Parathyroid adenoma (tissue), 2 donors: ENCODE data around the gene DIO3.
"Not testable (repeated sequence)": the region's sequence is repeated elsewhere in the genome, so short reads cannot be mapped to it uniquely, and the experiment has no call there.

Source experiments
- H2AFZ ChIP-seq: fragments of 300-600 bp; sonication (generic); one replicate; pipeline ENCODE4 v1.7.0; 2017; ENCODE audit warnings: antibody characterized with exemption, mild to moderate bottlenecking
- H3K27ac ChIP-seq: fragments of 300-600 bp; sonication (generic); one replicate; pipeline ENCODE4 v1.7.0; 2017
- H3K27me3 ChIP-seq: fragments of 300-600 bp; sonication (generic); one replicate; pipeline ENCODE4 v1.7.0; 2017; ENCODE audit warnings: low read length; ENCODE audit not compliant: control insufficient read depth, insufficient read depth
- H3K36me3 ChIP-seq: fragments of 300-600 bp; sonication (generic); one replicate; pipeline ENCODE4 v1.7.0; 2017; ENCODE audit warnings: low read length; ENCODE audit not compliant: control insufficient read depth, insufficient read depth
- H3K4me1 ChIP-seq: fragments of 300-600 bp; sonication (generic); one replicate; pipeline ENCODE4 v1.7.0; 2017; ENCODE audit warnings: control low read depth
- H3K4me2 ChIP-seq: fragments of 300-600 bp; sonication (generic); one replicate; pipeline ENCODE4 v1.7.0; 2017; ENCODE audit warnings: low read length
- H3K4me3 ChIP-seq: fragments of 300-600 bp; sonication (generic); one replicate; pipeline ENCODE4 v1.7.0; 2017; ENCODE audit warnings: low read depth, low read length
- H3K79me2 ChIP-seq: fragments of 300-600 bp; sonication (generic); one replicate; pipeline ENCODE4 v1.7.0; 2017; ENCODE audit warnings: control low read depth
- H3K9ac ChIP-seq: fragments of 300-600 bp; sonication (generic); one replicate; pipeline ENCODE4 v1.7.0; 2017; ENCODE audit warnings: mild to moderate bottlenecking
- H3K9me3 ChIP-seq: fragments of 300-600 bp; sonication (generic); one replicate; pipeline ENCODE4 v1.7.0; 2017; ENCODE audit warnings: low read length; ENCODE audit not compliant: control insufficient read depth
- TF ChIP-seq, protein P1 (sequence below): fragments of 300-600 bp; sonication (generic); IDR thresholded peaks from one replicate; pipeline ENCODE4 v1.7.0; 2017; ENCODE audit warnings: antibody characterized with exemption, mild to moderate bottlenecking
- donor health status: primary hyperparathyroidism.

Gene DIO3

DNA sequence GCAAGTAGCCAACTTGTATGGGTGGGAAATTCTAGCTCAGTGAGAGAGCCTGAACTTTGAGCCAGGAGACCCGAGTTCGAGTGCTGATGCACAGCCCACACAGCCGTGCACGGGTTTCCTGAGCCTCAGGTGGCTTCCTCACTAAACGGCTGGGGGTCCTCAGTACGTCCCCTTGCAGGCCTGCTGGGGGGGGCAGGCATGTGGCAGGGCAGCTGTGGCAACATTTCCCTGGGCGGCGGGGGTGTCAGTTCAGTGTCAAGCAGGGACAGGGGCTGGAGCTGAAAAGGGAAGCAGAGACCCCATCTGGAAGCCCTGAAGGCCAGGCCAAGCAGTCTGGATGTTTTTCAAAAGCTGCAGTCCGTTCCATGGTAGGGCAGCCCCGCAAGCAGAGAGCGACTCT, 14.6 kb upstream of the DIO3 start:
- no peaks in the 10 kb centered on the region for H3K4me1 ChIP-seq

DNA sequence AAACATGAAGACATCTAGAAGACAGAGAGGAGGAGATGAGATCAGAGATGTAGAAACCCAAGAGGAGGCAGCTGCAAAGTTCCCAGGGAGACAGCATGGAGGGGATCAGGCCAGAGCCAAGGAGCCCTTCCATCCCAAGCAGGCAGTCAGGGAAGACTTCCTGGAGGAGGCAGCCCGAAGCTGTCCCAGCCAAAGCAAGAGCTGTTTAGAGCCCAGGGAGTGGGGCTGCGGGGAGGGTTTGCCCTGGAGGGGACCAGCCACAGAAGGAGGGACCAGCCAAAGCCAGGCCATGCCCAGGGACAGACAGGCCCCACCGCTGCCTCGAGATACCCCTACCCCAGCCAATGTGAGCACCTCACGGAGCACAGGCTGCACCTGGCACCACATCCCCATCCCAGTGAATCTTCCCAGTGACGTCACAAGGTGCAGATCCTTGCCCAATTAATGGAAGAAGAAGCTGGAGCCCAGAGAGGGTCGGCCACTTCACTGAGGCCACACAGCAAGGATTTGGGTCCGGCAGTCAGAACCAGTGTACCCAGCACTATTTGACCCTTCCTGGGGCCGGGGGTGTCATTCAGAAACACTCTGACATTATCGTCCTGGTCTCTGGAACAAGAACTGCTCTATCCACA, 14.1 kb upstream of the DIO3 start:
- H3K9ac ChIP-seq = no peak overlapping the region
- no peaks in the 10 kb centered on the region for H3K9me3 ChIP-seq
- no peak overlapping the region for H3K27ac ChIP-seq
- no peak overlapping the region for H3K4me3 ChIP-seq
- H3K4me1 ChIP-seq = no peaks in the 10 kb centered on the region
- TF ChIP-seq, protein P1, sequence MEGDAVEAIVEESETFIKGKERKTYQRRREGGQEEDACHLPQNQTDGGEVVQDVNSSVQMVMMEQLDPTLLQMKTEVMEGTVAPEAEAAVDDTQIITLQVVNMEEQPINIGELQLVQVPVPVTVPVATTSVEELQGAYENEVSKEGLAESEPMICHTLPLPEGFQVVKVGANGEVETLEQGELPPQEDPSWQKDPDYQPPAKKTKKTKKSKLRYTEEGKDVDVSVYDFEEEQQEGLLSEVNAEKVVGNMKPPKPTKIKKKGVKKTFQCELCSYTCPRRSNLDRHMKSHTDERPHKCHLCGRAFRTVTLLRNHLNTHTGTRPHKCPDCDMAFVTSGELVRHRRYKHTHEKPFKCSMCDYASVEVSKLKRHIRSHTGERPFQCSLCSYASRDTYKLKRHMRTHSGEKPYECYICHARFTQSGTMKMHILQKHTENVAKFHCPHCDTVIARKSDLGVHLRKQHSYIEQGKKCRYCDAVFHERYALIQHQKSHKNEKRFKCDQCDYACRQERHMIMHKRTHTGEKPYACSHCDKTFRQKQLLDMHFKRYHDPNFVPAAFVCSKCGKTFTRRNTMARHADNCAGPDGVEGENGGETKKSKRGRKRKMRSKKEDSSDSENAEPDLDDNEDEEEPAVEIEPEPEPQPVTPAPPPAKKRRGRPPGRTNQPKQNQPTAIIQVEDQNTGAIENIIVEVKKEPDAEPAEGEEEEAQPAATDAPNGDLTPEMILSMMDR = no peak
- peaks cover 4% of the 10 kb centered on the region for H3K27me3 ChIP-seq
- H3K4me2 ChIP-seq = no peak overlapping the region
- no peaks in the 10 kb centered on the region for H3K79me2 ChIP-seq
- no peak overlapping the region for H2AFZ ChIP-seq
- H3K36me3 ChIP-seq = no peaks in the 10 kb centered on the region

More for the DNA sequence above, 14.6 kb upstream of the DIO3 start:
- no peaks in the 10 kb centered on the region for H3K79me2 ChIP-seq
- H3K9ac ChIP-seq = no peak overlapping the region
- TF ChIP-seq, protein P1 = no peak
- no peak overlapping the region for H3K4me2 ChIP-seq
- H3K9me3 ChIP-seq = no peaks in the 10 kb centered on the region
- no peaks in the 10 kb centered on the region for H3K36me3 ChIP-seq
- H3K4me3 ChIP-seq = no peak overlapping the region
- H3K27me3 ChIP-seq = peaks cover 4% of the 10 kb centered on the region
- no peak overlapping the region for H2AFZ ChIP-seq
- no peak overlapping the region for H3K27ac ChIP-seq

DNA sequence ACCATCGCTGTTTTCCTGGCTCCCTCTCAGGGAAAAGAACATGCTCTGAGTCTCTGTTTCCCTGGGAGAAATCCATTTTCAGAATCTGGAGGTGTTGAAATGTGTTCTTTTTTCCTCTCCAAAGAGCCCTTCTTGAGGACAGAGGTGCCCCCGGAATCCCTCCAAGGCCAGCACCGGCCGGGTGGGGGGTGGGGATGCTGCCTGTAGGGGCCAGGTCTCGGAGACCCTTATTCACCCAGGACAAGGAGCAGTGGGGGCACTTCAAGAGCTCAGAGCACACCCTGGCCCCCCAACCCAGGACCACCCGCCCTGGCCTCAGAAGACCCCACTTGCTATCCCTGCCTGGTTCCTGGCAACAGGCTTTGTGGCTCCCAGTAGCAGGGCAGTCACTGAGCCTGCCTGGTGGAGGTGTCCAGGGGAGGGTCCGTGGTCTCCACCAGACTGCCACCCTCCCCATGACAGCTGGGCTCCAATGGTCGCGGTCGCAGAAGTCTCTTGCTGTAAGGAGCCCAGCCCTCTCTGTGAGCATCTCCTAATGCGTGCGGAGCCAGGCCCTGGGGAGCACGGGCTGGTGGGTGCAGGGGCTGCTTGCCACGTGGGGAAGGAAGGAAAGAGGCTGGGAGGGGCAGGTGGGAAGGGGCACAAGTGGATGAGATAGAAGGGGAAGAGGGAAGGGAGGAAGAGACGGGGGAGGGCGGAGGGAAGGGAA, 13.2 kb upstream of the DIO3 start:
- Histone ChIP-seq H3K4me2 (no peak overlapping the region), H3K27ac (no peak overlapping the region), H3K4me1 (no peaks in the 10 kb centered on the region), H3K4me3 (no peak overlapping the region), H3K9ac (no peak overlapping the region), H3K36me3 (no peaks in the 10 kb centered on the region), H3K79me2 (no peaks in the 10 kb centered on the region), H3K9me3 (no peaks in the 10 kb centered on the region), H3K27me3 (peaks cover 4% of the 10 kb centered on the region), H2AFZ (no peak overlapping the region)
- TF ChIP-seq, protein P1 = no peak

DNA sequence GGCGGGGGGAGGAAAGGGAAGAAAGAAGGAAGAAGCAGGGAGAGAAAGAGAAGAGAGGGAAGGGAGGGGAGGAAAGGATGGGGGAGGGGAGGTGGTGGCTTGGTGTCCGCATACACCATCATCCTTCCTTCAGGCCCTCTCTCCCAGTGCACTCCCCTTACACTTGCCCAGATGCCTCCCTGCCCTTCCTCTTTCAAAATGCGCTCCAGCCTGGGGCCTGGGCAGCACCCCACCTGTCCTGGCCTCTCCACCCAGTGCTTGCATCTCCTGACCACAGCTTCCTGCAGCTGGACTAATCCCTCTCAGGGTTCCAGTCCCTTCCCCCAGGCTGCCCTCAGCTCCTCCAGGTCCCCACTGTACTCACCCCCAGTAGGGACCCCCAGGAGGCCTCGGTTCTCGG, 12.6 kb upstream of the DIO3 start:
- H3K79me2 ChIP-seq = no peaks in the 10 kb centered on the region
- H3K9me3 ChIP-seq = no peaks in the 10 kb centered on the region
- H3K4me2 ChIP-seq = no peak overlapping the region
- TF ChIP-seq, protein P1 = no peak
- H3K36me3 ChIP-seq = no peaks in the 10 kb centered on the region
- H3K27ac ChIP-seq = no peak overlapping the region
- no peak overlapping the region for H3K9ac ChIP-seq
- H3K27me3 ChIP-seq = peaks cover 4% of the 10 kb centered on the region
- no peak overlapping the region for H3K4me3 ChIP-seq
- H3K4me1 ChIP-seq = no peaks in the 10 kb centered on the region
- no peak overlapping the region for H2AFZ ChIP-seq

DNA sequence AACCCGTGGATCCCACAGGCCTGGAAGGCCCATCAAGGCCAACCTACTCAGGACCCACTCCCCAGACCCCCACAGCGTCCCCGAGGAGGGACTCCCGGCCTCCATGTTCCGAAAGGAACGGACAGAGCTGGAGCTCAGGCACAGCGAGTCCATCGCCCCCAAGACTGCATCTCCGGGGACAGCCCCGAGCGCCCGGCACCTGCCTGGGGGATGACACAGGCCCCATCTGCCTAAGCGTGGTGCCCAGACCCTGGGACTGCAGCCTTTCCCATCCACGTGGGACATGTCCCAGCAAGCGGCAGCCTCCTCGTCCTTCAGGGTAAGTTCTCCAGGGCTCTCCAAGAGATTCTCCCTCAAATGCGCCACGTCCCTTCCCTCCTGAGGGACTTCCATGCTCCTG, 12.1 kb upstream of the DIO3 start:
- no peak overlapping the region for H3K4me2 ChIP-seq

DNA sequence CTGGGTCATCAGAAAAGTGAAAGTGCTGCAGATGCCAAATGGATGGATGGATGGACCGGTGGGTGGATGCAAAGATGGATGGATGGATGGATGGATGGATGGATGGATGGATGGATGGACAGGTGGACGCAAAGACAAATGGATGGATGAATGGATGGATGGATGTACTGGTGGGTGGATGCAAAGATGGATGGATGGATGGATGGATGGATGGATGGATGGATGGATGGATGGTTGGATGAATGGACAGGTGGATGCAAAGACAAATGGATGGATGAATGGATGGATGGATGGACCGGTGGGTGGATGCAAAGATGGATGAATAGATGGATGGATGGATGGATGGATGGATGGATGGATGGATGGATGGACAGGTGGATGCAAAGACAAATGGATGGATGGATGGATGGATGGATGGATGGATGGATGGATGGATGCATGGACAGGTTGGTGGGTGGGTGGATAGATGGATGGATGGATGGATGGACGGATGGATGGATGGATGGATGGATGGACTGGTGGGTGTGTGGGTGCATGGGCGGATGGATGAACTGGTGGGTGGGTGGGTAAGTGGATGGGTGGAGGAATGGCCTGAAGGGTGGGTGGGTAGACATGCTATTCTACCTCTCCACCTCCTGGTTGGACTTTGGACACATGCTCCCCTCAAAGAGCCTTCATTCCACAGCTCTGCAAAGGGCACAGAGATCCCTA, 10.9 kb upstream of the DIO3 start:
- H3K9ac ChIP-seq, H3K79me2 ChIP-seq, H3K27ac ChIP-seq, H3K9me3 ChIP-seq, H3K4me1 ChIP-seq, H3K27me3 ChIP-seq, H3K4me2 ChIP-seq, H2AFZ ChIP-seq, H3K4me3 ChIP-seq, H3K36me3 ChIP-seq: not testable (repeated sequence)

More for the DNA sequence above, 12.1 kb upstream of the DIO3 start:
- H3K36me3 ChIP-seq = no peaks in the 10 kb centered on the region
- H2AFZ ChIP-seq = no peak overlapping the region
- no peaks in the 10 kb centered on the region for H3K4me1 ChIP-seq
- H3K4me3 ChIP-seq = no peak overlapping the region
- no peaks in the 10 kb centered on the region for H3K9me3 ChIP-seq
- peaks cover 4% of the 10 kb centered on the region for H3K27me3 ChIP-seq
- H3K9ac ChIP-seq = no peak overlapping the region
- TF ChIP-seq, protein P1 = no peak
- no peaks in the 10 kb centered on the region for H3K79me2 ChIP-seq
- H3K27ac ChIP-seq = no peak overlapping the region
